HCT116 (cell line): ENCODE measurements around the gene PTDSS2. TPM values are rescaled to one million over a fixed set of nuclear protein-coding genes. Genes with fewer than 3 reads are reported as not detected.

Experiments used
- ATAC-seq: fragments of 200-7000 bp; cut with Tn5 transposase; 2 replicates; pipeline ENCODE4 v1.9.1; 2020; ENCODE audit warnings: mild to moderate bottlenecking, moderate library complexity
- BruUV-seq: library from RNA; stranded (reverse); fragments of 400-500 nt; replicated peaks from 2 replicates; lab custom pipeline; 2021; lab: Mats Ljungman, UMichigan
- CTCF ChIA-PET: fragments of 300-600 bp; sonication (Branson Sonifier 250); formaldehyde crosslinking; loops from one replicate; lab custom pipeline; 2021; ENCODE audit warnings: antibody characterized with exemption; lab: Charles Lee
- POLR2A ChIA-PET: fragments of 300-600, 350-600 bp; sonication (Branson Sonifier 250); formaldehyde crosslinking; loops from one replicate; lab custom pipeline; 2021; ENCODE audit warnings: antibody characterized with exemption; lab: Charles Lee
- RAD21 ChIA-PET, 2 experiments: fragments of 300-600 bp; sonication (Branson Sonifier 250); formaldehyde crosslinking; loops; one replicate each; lab custom pipeline; 2023; ENCODE audit warnings: low total read pairs in 2 of 2; ENCODE audit not compliant: uncharacterized antibody in 2 of 2, unreplicated experiment in 2 of 2, low non-redundant PET in 1 of 2; lab: Charles Lee
- DNase-seq: peaks from one replicate; pipeline ENCODE4 v3.0.0-alpha.2; 2010; ENCODE audit warnings: low read depth, low spot score
- H2AFZ ChIP-seq: fragments of 200-600 bp; shearing (Covaris generic), sonication (generic); 2 replicates; pipeline ENCODE4 v1.6.1; 2017; ENCODE audit warnings: low read depth, mixed run types, mixed read lengths, antibody characterized with exemption, low read length; ENCODE audit not compliant: poor library complexity, severe bottlenecking
- H3K27ac ChIP-seq: 2 replicates; pipeline ENCODE4 v1.5.1; 2012; ENCODE audit warnings: low read depth, low read length
- H3K27me3 ChIP-seq: fragments of 200-600 bp; sonication (generic); 2 replicates; pipeline ENCODE4 v1.6.1; 2016; ENCODE audit warnings: mixed run types, low read length, mixed read lengths; ENCODE audit not compliant: insufficient read depth
- H3K36me3 ChIP-seq, 2 experiments: fragments of 200-500 bp in 1 of 2; fragments of 200-600 bp in 1 of 2; sonication (Bioruptor generic) in 1 of 2; sonication (generic) in 1 of 2; 2 replicates each; pipeline versions ENCODE4 v1.5.1 to v1.6.1; 2014 to 2016; ENCODE audit warnings: low read length in 2 of 2, inconsistent platforms in 1 of 2, mixed read lengths in 1 of 2, mixed run types in 1 of 2; ENCODE audit not compliant: insufficient read depth in 2 of 2, control insufficient read depth in 1 of 2
- H3K4me1 ChIP-seq, 2 experiments: fragments of 200-600 bp in 1 of 2; sonication (generic) in 1 of 2; 2 replicates each; pipeline versions ENCODE4 v1.5.1 to v1.6.1; 2012 to 2017; ENCODE audit warnings: low read length in 2 of 2, inconsistent platforms in 1 of 2, mild to moderate bottlenecking in 1 of 2, mixed read lengths in 1 of 2, mixed run types in 1 of 2, moderate library complexity in 1 of 2; ENCODE audit not compliant: insufficient read depth in 2 of 2, control insufficient read depth in 1 of 2
- H3K4me2 ChIP-seq: fragments of 200-600 bp; sonication (generic); 2 replicates; pipeline ENCODE4 v1.6.1; 2017; ENCODE audit warnings: mixed run types, low read length, mixed read lengths
- H3K4me3 ChIP-seq, 2 experiments: fragments of 200-600 bp in 1 of 2; sonication (generic) in 1 of 2; replicated peaks in 1 of 2; 2 replicates each; pipeline ENCODE4 v1.5.1; 2011 to 2016; ENCODE audit warnings: low read length in 2 of 2, control low read depth in 1 of 2, low read depth in 1 of 2, mild to moderate bottlenecking in 1 of 2, mixed read lengths in 1 of 2, mixed run types in 1 of 2
- H3K79me2 ChIP-seq: fragments of 200-600 bp; sonication (generic); 2 replicates; pipeline ENCODE4 v1.6.1; 2017; ENCODE audit warnings: mild to moderate bottlenecking, mixed run types, low read length, moderate library complexity, mixed read lengths; ENCODE audit not compliant: insufficient read depth
- H3K9ac ChIP-seq: fragments of 200-600 bp; sonication (generic); 2 replicates; pipeline ENCODE4 v1.6.1; 2016; ENCODE audit warnings: low read length, mixed read lengths
- H3K9me2 ChIP-seq: fragments of 200-600 bp; sonication (generic), shearing (Covaris generic); 2 replicates; pipeline ENCODE4 v1.6.1; 2017; ENCODE audit warnings: mixed run types, mild to moderate bottlenecking, moderate library complexity; ENCODE audit not compliant: insufficient read depth
- H3K9me3 ChIP-seq, 2 experiments: fragments of 200-500 bp in 1 of 2; fragments of 200-600 bp in 1 of 2; sonication (Bioruptor generic) in 1 of 2; sonication (generic) in 1 of 2; 2 replicates each; pipeline ENCODE4 v1.6.1; 2014 to 2017; ENCODE audit warnings: low read length in 2 of 2, mixed read lengths in 2 of 2, inconsistent platforms in 1 of 2, low read depth in 1 of 2, mild to moderate bottlenecking in 1 of 2, mixed run types in 1 of 2, moderate library complexity in 1 of 2; ENCODE audit not compliant: control insufficient read depth in 1 of 2, insufficient read depth in 1 of 2
- H4K20me1 ChIP-seq: fragments of 200-600 bp; sonication (generic), shearing (Covaris generic); 2 replicates; pipeline ENCODE4 v1.6.1; 2017; ENCODE audit warnings: mixed run types, mild to moderate bottlenecking, moderate library complexity; ENCODE audit not compliant: insufficient read depth
- CBX3 ChIP-seq: IDR thresholded peaks from 2 replicates; pipeline ENCODE4 v1.6.1; 2012; ENCODE audit warnings: low read depth
- CEBPB ChIP-seq: IDR thresholded peaks from 2 replicates; pipeline ENCODE4 v1.6.1; 2012; ENCODE audit warnings: low read depth
- CTCF ChIP-seq, 3 experiments: fragments of 200-600 bp in 1 of 3; sonication (generic) in 1 of 3; IDR thresholded peaks in 2 of 3; conservative IDR thresholded peaks in 1 of 3; 2 replicates each; pipeline ENCODE4 v1.5.1; 2012 to 2017; ENCODE audit warnings: low read depth in 2 of 3, low read length in 2 of 3, antibody characterized with exemption in 1 of 3, borderline replicate concordance in 1 of 3, control low read depth in 1 of 3, mild to moderate bottlenecking in 1 of 3, mixed read lengths in 1 of 3, mixed run types in 1 of 3, moderate library complexity in 1 of 3; ENCODE audit not compliant: insufficient read depth in 1 of 3
- EGR1 ChIP-seq: IDR thresholded peaks from 2 replicates; pipeline ENCODE4 v1.6.1; 2012; ENCODE audit warnings: low read depth
- EZH2 ChIP-seq: fragments of 200-600 bp; sonication (generic); IDR thresholded peaks from 2 replicates; pipeline ENCODE4 v1.6.1; 2017; ENCODE audit warnings: antibody characterized with exemption, mixed run types
- JUND ChIP-seq: IDR thresholded peaks from 2 replicates; pipeline ENCODE4 v1.6.1; 2012
- MAX ChIP-seq: IDR thresholded peaks from 2 replicates; pipeline ENCODE4 v1.6.1; 2012
- POLR2A ChIP-seq: IDR thresholded peaks from 2 replicates; pipeline ENCODE4 v1.7.0; 2011; ENCODE audit warnings: borderline replicate concordance; ENCODE audit not compliant: insufficient read depth, insufficient read length; ENCODE audit errors: extremely low read depth
- POLR2AphosphoS5 ChIP-seq: IDR thresholded peaks from 2 replicates; pipeline ENCODE4 v1.6.1; 2011; ENCODE audit warnings: mild to moderate bottlenecking, low read depth, low read length, moderate library complexity
- SIN3A ChIP-seq: IDR thresholded peaks from 2 replicates; pipeline ENCODE4 v1.6.1; 2012; ENCODE audit warnings: low read depth
- intact Hi-C: fragments of 100-400 bp; cut with micrococcal nuclease; formaldehyde crosslinking; loops from 2 replicates; pipeline ENCODE4 v1.10.0; 2022
- total RNA-seq: library from RNA; stranded (reverse); gene quantifications from one replicate; pipeline ENCODE4 v1.2.1, GENCODE V29; 2021; ENCODE audit not compliant: unreplicated experiment

Gene PTDSS2
- total RNA-seq, 1 experiment from 2014 or later, result 40.1 TPM

- peaks cover 0 to 3% of the 10 kb centered on the region in 2 experiments; a peak in 1 of 4 replicates for H3K36me3 ChIP-seq
- no peak overlapping the region for H3K4me2 ChIP-seq
- H3K9ac ChIP-seq, result no peak overlapping the region
- no peaks in the 10 kb centered on the region for H3K4me1 ChIP-seq
- intact Hi-C loops, result no loop called here
- H3K27me3 ChIP-seq, result no peaks in the 10 kb centered on the region
- H3K4me3 ChIP-seq, result no peak overlapping the region
- TF ChIP-seq JUND (no peak), CTCF (IDR thresholded peaks at IDR 0.05 in 2 of 3, conservative IDR thresholded peaks at IDR 0.05 in 1 of 3; ENCODE audit: borderline replicate concordance in 1 of 3, insufficient read depth in 1 of 3, low read depth in 2 of 3, low read length in 2 of 3) (no peak), POLR2A (no peak), CBX3 (no peak), SIN3A (no peak), CEBPB (no peak), EGR1 (no peak), POLR2AphosphoS5 (no peak), EZH2 (no peak), MAX (no peak)
- TF ChIP-seq, all 23 proteins: peak for 0
- no TSS peak for BruUV-seq
- no peaks in the 10 kb centered on the region for H3K9me3 ChIP-seq
- ChIA-PET CTCF (no interaction called here), POLR2A (no interaction called here), RAD21 (no interaction called here)
- H3K27ac ChIP-seq, result no peak overlapping the region
- no peak for ATAC-seq
- H3K79me2 ChIP-seq, result peaks cover 49% of the 10 kb centered on the region; the same call in 1 of the 2 replicates
- no peak for DNase-seq
- no peaks in the 10 kb centered on the region; the same call in 1 of the 2 replicates for H4K20me1 ChIP-seq
- H3K9me2 ChIP-seq, result no peaks in the 10 kb centered on the region
- no peak overlapping the region for H2AFZ ChIP-seq
These were observed 27.1 kb downstream of the PTDSS2 start for GRCh38 chr11:477052-477715.
